ENCODE measurements around the gene SPACA4.
"Not testable (repeated sequence)": the region's sequence is repeated elsewhere in the genome, so short reads cannot be mapped to it uniquely, and the experiment has no call there.

The SPACA4 gene

DNA sequence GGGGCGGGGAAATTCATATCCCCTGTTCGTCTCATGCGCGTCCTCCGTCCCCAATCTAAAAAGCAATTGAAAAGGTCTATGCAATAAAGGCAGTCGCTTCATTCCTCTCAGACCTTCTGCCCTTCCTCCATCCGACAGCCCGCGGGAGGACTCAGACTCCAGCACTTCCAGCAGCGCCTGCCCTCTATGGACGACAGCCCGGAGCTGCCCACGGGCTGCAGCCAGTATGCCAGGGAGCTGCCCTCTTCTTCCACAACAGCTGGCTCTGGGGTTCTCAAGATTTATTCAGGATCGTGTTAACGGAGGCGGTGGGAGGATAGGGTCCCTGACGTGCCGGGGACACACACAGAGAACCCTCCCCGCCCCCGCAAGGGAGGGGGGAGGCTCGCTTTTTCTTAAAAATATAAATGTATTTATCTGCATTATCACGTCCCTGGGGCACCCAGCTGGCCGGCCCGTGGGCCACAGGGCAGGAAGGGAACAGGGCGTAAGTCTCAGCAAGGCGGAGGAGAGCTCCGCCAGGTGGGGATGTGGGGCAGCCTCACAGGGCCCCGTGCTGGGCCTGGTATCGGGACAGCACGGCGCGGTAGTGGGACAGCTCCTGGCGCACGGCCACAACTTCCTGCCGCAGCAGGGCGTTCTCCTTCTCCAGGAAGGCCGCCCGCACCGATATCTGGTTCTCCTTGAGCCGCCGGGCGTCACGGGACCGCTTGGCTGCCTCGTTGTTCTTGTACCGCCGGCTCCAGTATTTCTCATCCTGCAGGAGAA is 23.9 kb downstream of the SPACA4 start:
- DNase-seq (ENCODE audit: extremely low spot score) = no peak
- TF ChIP-seq LEF1 (IDR thresholded peaks at IDR 0.05; ENCODE audit: borderline replicate concordance) (no peak), ZNF384 (IDR thresholded peaks at IDR 0.05) (no peak), FOXM1 (IDR thresholded peaks at IDR 0.05; ENCODE audit: borderline replicate concordance) (no peak), L3MBTL2 (conservative IDR thresholded peaks at IDR 0.05) (0 out of 2 replicates have a peak, but pooled peaks have one; percentile 27), FOXK2 (IDR thresholded peaks at IDR 0.05) (no peak), SUZ12 (IDR thresholded peaks at IDR 0.05) (no peak), BHLHE40 (IDR thresholded peaks at IDR 0.05; ENCODE audit: borderline replicate concordance) (no peak), ARNT (IDR thresholded peaks at IDR 0.05) (no peak)
- POLR2A ChIA-PET = interaction anchor here (1.0 to 6.7 kb wide), 4 partner anchors 10 to 207 kb away, joined by 3 to 88 read pairs (median 4); partner anchors contain the start of genes RPL18 and SPHK2

DNA sequence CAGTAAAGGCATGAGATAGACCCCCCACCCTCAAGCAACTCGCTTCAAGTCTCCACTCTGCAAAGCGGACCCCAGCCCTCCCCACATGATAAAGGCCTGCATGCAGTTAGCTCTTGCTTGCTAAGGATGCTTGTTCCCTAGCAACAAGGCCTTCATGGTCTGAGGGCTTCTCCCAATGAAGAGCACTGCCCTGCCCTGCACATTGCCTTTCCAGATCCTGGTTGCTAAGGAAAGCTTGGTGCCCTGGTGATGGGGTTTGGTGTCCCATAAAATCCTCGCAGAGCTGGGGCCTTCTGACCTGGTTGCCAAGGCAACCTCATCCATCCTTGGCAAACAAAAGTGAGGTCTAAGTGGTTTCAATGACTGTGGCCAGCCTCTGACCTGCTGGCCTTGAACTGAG is 24.7 kb downstream of the SPACA4 start:
- CTCF ChIA-PET = no interaction called here
- TF ChIP-seq BHLHE40 (IDR thresholded peaks at IDR 0.05; ENCODE audit: borderline replicate concordance) = no peak
- no peak for TF ChIP-seq FOXM1 (IDR thresholded peaks at IDR 0.05; ENCODE audit: borderline replicate concordance)
- no peak for TF ChIP-seq ZNF384 (IDR thresholded peaks at IDR 0.05)
- TF ChIP-seq TARDBP (IDR thresholded peaks at IDR 0.05) = no peak
- POLR2A ChIA-PET = interaction anchor here (6.7 kb wide), 1 partner anchor 13 kb away, joined by 88 read pairs; the partner anchor contains the start of genes RPL18 and SPHK2
- DNase-seq (ENCODE audit: extremely low spot score) = no peak

More for the DNA sequence above, 23.9 kb downstream of the SPACA4 start:
- CTCF ChIA-PET = no interaction called here

DNA sequence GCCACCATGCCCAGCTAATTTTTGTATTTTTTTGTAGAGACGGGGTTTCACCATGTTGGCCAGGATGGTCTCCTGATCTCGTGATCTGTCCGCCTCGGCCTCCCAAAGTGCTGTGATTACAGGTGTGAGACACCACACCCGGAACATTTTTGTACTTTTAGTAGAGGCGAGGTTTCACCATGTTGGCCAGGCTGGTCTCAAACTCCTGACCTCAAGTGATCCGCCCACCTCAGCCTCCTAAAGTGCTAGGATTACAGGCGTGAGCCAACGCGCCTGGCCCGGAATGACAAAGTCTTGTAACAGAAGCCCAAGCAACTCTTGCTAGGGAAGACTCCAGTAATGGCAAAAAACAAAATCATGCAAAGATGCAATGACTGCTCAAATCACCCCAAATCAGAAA is 25.7 kb downstream of the SPACA4 start:
- DNase-seq (ENCODE audit: extremely low spot score); CTCF ChIA-PET: not testable (repeated sequence)
- POLR2A ChIA-PET = interaction anchor here (1.5 to 6.7 kb wide), 3 partner anchors 9 to 14 kb away, joined by 4 to 88 read pairs (median 21); partner anchors contain the start of genes RPL18 and SPHK2

DNA sequence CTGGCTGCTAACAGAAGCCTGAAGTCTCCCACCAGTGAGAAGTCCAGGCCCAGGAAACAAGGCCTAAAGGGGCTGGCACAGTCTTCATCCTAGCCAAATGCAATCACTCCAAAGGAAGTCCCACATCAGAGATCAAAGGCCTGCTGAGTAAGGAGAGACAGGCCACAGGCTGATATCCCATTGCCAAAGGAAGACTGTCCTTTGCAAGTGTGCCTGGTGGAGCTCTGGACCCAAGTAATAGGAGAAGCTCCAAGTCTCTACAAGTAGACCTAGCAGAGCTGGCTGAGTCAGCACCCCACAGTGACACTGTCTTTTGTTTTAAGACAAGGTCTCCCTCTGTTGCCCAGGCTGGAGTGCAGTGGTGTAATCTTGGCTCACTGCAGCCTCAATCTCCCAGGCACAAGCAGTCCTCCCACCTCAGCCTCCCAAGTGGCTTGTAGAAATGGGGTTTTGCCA is 26.2 kb downstream of the SPACA4 start:
- no peak for DNase-seq (ENCODE audit: extremely low spot score)
- ChIA-PET POLR2A (interaction anchor here (0.6 to 6.7 kb wide), 4 partner anchors 9 to 92 kb away, joined by 3 to 88 read pairs (median 12); partner anchors contain the start of genes RPL18 and SPHK2), CTCF (no interaction called here)

DNA sequence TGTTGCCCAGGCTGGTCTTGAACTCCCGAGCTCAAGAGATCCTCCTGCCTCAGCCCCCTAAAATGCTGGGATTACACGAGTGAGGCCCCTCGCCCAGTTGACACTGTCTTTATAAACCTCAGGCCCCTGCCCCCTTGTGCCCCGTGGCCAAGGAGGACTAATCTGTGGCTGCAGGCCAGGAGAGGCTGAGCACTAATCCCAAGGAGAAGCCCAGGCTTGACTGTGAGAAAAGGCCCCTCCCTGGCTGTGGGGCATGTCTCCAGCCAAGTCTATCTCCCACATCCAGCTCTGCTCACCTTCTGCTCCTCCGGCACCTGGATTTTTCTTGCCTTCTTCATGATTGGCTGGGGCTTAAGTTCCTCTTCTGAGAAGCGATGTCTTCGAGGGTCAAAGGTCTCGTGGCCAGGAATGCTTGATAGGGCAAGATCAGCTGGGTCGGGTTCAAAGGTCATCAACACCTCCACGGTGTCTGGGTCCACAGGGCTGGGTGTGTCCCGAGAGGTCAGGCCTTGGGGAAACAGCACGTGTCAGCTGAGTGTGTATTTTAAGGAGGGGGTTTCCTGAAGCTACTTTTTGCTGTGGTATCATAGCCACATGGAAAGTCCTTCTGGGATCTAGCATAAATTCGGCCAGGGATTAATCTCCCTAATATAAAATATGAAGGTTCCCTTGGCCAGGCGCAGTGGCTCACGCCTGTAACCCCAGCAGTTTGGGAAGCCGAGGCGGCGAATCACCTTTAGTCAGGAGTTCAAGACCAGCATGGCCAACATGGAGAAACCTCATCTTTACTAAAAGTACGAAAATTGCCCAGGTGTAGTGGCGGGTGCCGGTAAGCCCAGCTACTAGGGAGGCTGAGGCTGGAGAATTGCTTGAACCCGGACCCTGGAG is 26.9 kb downstream of the SPACA4 start:
- ChIA-PET POLR2A (interaction anchor here (0.5 to 6.7 kb wide), 7 partner anchors 10 to 92 kb away, joined by 3 to 88 read pairs (median 4); partner anchors contain the start of genes CA11, RPL18 and SPHK2), CTCF (interaction anchor here (0.7 to 1.8 kb wide), 2 partner anchors 41 to 45 kb away, joined by 4 read pairs; no protein-coding TSS in a partner anchor)
- no peak for DNase-seq (ENCODE audit: extremely low spot score)
- TF ChIP-seq LEF1 (IDR thresholded peaks at IDR 0.05; ENCODE audit: borderline replicate concordance) = no peak
- no peak for TF ChIP-seq CTBP1 (IDR thresholded peaks at IDR 0.05; ENCODE audit: borderline replicate concordance)
- TF ChIP-seq, protein P1, sequence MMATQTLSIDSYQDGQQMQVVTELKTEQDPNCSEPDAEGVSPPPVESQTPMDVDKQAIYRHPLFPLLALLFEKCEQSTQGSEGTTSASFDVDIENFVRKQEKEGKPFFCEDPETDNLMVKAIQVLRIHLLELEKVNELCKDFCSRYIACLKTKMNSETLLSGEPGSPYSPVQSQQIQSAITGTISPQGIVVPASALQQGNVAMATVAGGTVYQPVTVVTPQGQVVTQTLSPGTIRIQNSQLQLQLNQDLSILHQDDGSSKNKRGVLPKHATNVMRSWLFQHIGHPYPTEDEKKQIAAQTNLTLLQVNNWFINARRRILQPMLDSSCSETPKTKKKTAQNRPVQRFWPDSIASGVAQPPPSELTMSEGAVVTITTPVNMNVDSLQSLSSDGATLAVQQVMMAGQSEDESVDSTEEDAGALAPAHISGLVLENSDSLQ (IDR thresholded peaks at IDR 0.05) = no peak
- TF ChIP-seq FOXK2 (IDR thresholded peaks at IDR 0.05) = no peak
- no peak for TF ChIP-seq FOXA1 (IDR thresholded peaks at IDR 0.05)
- no peak for TF ChIP-seq TARDBP (IDR thresholded peaks at IDR 0.05)
- TF ChIP-seq ARNT (IDR thresholded peaks at IDR 0.05) = no peak
- no peak for TF ChIP-seq FOXM1 (IDR thresholded peaks at IDR 0.05; ENCODE audit: borderline replicate concordance)
- no peak for TF ChIP-seq SP1 (IDR thresholded peaks at IDR 0.05)
- no peak for TF ChIP-seq BHLHE40 (IDR thresholded peaks at IDR 0.05; ENCODE audit: borderline replicate concordance)

More for the DNA sequence above, 26.2 kb downstream of the SPACA4 start:
- TF ChIP-seq NFRKB (IDR thresholded peaks at IDR 0.05) = no peak
- no peak for TF ChIP-seq CTBP1 (IDR thresholded peaks at IDR 0.05; ENCODE audit: borderline replicate concordance)
- TF ChIP-seq SP1 (IDR thresholded peaks at IDR 0.05) = no peak
- TF ChIP-seq TARDBP (IDR thresholded peaks at IDR 0.05) = no peak
- TF ChIP-seq ARNT (IDR thresholded peaks at IDR 0.05) = no peak
- no peak for TF ChIP-seq FOXM1 (IDR thresholded peaks at IDR 0.05; ENCODE audit: borderline replicate concordance)
- no peak for TF ChIP-seq BHLHE40 (IDR thresholded peaks at IDR 0.05; ENCODE audit: borderline replicate concordance)
- TF ChIP-seq ELF4 (IDR thresholded peaks at IDR 0.05) = no peak
- no peak for TF ChIP-seq LEF1 (IDR thresholded peaks at IDR 0.05; ENCODE audit: borderline replicate concordance)
- no peak for TF ChIP-seq HDGF (IDR thresholded peaks at IDR 0.05; ENCODE audit: borderline replicate concordance)
- TF ChIP-seq FOXA1 (IDR thresholded peaks at IDR 0.05) = no peak
- no peak for TF ChIP-seq SUZ12 (IDR thresholded peaks at IDR 0.05)
- no peak for TF ChIP-seq ZNF384 (IDR thresholded peaks at IDR 0.05)
- TF ChIP-seq, protein P1 (IDR thresholded peaks at IDR 0.05) = no peak
- TF ChIP-seq FOXK2 (IDR thresholded peaks at IDR 0.05) = no peak
- no peak for TF ChIP-seq L3MBTL2 (conservative IDR thresholded peaks at IDR 0.05)

DNA sequence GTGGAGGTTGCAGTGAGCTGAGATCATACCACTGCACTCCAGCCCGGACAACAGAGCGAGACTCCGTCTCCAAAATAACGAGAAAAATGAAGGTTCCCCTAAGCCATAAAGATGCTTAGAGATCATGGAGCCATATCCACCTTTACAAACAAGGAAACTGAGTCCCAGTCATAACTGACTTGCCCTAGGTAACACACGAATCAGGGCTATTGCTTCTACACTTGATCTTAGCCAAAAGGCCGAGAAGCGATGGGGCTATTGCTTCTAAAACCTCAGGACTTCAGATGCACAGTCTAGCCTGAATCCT is 27.4 kb downstream of the SPACA4 start:
- CTCF ChIA-PET = interaction anchor here (0.7 to 1.8 kb wide), 2 partner anchors 41 to 45 kb away, joined by 4 read pairs; no protein-coding TSS in a partner anchor

More for the DNA sequence above, 27.4 kb downstream of the SPACA4 start:
- TF ChIP-seq ELF4 (IDR thresholded peaks at IDR 0.05) (no peak), LEF1 (IDR thresholded peaks at IDR 0.05; ENCODE audit: borderline replicate concordance) (no peak), HDGF (IDR thresholded peaks at IDR 0.05; ENCODE audit: borderline replicate concordance) (no peak), NFRKB (IDR thresholded peaks at IDR 0.05) (no peak), TARDBP (IDR thresholded peaks at IDR 0.05) (no peak), FOXM1 (IDR thresholded peaks at IDR 0.05; ENCODE audit: borderline replicate concordance) (no peak)
- POLR2A ChIA-PET = interaction anchor here (0.5 to 6.7 kb wide), 5 partner anchors 11 to 87 kb away, joined by 3 to 88 read pairs (median 9); partner anchors contain the start of genes CA11, RPL18 and SPHK2
- DNase-seq (ENCODE audit: extremely low spot score) = no peak

Measured in HEK293T (cell line).